IPS-15b (cell line): ENCODE results near the gene FOXO6.

ENCODE experiments used
- H3K27me3 ChIP-seq: one replicate; pipeline ENCODE4 v1.6.1; 2013; ENCODE audit warnings: low read length; ENCODE audit not compliant: control insufficient read depth, insufficient read depth
- H3K36me3 ChIP-seq: one replicate; pipeline ENCODE4 v1.6.1; 2013; ENCODE audit warnings: low read length; ENCODE audit not compliant: control insufficient read depth, insufficient read depth
- H3K4me1 ChIP-seq: one replicate; pipeline ENCODE4 v1.6.1; 2013; ENCODE audit warnings: mild to moderate bottlenecking, low read length; ENCODE audit not compliant: control insufficient read depth, insufficient read depth
- H3K4me3 ChIP-seq: one replicate; pipeline ENCODE4 v1.5.1; 2013; ENCODE audit warnings: low read depth, low read length
- H3K9ac ChIP-seq: one replicate; pipeline ENCODE4 v1.6.1; 2013; ENCODE audit warnings: low read depth, mild to moderate bottlenecking, low read length
- H3K9me3 ChIP-seq: one replicate; pipeline ENCODE4 v1.6.1; 2013; ENCODE audit warnings: mild to moderate bottlenecking, low read length; ENCODE audit not compliant: control insufficient read depth, insufficient read depth

Gene FOXO6

DNA sequence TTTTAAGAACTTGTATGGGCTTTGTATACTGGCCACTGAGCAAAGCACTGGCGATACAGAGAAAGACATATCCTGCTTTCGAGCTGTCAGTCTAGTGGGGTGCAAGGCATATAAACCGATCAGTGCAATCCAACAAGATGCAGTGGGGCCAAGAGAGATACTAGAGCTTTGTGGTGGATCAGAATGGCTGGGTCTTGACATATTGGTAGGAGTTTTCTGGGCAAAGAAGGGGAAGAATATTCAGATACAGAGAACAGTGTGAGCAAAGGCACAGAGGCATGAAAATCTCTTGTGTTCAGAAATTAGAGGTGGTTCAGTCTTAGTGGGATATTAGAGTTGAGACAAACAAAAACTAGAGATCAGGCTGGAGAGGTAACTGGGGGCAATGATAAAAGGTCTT, 49.2 kb downstream of the FOXO6 start:
- Histone ChIP-seq H3K27me3 (peaks cover 10% of the 10 kb centered on the region), H3K9ac (no peak overlapping the region), H3K4me3 (no peak overlapping the region), H3K36me3 (no peaks in the 10 kb centered on the region), H3K9me3 (no peaks in the 10 kb centered on the region), H3K4me1 (peaks cover 2% of the 10 kb centered on the region)

DNA sequence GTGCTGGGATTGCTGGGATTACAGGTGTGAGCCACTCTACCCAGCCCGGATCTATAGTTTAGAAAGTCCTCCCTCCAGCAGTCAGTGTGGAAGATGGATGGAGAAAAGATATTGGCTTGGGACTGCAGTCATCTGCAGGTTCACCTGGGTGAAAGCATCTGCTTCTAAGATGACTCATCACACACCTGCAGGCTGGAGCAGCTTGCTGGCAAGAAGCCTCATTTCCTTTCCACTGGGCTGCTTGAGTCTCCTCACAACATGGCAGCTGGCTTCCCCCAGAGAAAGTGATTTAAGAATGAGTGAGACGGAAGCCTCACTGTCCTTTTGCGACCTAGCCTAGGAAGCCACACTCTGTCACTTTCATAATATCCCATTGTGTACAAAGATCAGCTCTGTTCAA, 50.0 kb downstream of the FOXO6 start:
- Histone ChIP-seq H3K4me3 (no peak overlapping the region), H3K9ac (no peak overlapping the region), H3K27me3 (peaks cover 10% of the 10 kb centered on the region), H3K36me3 (no peaks in the 10 kb centered on the region), H3K9me3 (no peaks in the 10 kb centered on the region), H3K4me1 (peaks cover 2% of the 10 kb centered on the region)

DNA sequence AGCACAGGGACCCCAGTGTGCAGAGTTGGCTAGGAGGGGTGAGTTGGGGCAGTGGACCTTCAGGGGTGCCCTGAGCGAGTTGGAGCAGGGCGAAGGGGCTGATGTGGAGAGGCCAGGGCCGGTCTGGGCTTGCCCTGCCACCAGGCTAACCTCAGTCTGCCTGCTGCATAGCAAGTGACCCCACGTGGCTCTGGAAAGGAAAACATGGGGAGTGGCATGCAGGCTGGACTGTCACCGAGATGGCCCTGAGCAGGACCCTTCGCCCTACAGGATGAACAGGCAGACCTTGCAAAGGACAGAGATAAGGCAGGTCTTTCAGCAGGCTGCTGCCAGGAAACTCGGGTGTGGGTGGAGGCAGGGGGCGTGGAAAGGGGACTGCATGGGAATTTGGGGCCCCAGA, 51.5 kb downstream of the FOXO6 start:
- H3K9ac ChIP-seq: no peak overlapping the region
- H3K27me3 ChIP-seq: peaks cover 8% of the 10 kb centered on the region
- peaks cover 2% of the 10 kb centered on the region for H3K4me1 ChIP-seq

DNA sequence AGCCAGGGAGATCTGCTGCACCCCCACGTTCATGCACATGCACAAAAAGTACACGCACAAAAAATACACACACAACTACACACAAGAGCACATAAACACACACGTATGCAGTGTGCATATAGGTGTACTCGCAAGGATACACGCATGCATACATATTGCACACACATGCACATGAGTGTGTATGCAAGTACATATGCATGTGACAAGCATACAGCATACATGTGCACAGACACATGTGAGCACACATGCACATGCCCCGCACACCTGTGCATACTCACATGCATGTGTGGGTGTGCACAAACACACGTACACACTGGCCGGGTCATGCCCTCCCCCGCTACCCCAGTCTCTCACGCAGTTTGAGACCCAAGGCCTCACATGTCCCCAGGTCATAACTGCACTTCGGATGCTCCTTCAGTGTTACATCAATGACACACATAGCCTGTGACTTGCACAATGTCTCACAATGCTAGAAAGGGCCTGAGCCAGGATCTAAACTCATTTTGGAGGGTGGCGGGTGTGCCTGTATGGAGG, 52.6 kb downstream of the FOXO6 start:
- Histone ChIP-seq H3K9me3 (no peaks in the 10 kb centered on the region), H3K4me1 (no peaks in the 10 kb centered on the region), H3K4me3 (no peak overlapping the region), H3K36me3 (no peaks in the 10 kb centered on the region), H3K9ac (no peak overlapping the region), H3K27me3 (peaks cover 8% of the 10 kb centered on the region)

More for the DNA sequence above, 51.5 kb downstream of the FOXO6 start:
- Histone ChIP-seq H3K4me3 (no peak overlapping the region), H3K9me3 (no peaks in the 10 kb centered on the region), H3K36me3 (no peaks in the 10 kb centered on the region)

DNA sequence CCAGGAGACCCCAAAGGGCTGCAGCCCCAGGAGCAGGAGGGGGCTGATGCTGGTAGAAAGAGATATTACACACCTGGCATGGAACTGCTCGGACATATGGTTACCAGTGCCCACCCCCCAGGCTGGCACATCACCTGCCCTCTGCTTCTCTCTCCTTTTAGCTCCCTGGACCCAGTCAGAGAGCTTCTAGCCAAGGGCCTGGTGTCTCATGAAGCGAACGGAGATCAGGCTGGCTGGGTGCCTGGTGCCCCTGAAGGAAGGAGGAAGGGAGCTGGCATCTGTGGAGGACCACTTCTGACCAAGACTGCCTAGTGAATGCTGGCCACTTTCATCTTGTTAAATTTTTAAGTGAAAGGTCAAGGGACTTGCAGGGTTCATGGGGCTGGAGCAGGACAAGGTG, 53.1 kb downstream of the FOXO6 start:
- Histone ChIP-seq H3K36me3 (no peaks in the 10 kb centered on the region), H3K4me1 (no peaks in the 10 kb centered on the region), H3K4me3 (no peak overlapping the region), H3K9me3 (no peaks in the 10 kb centered on the region), H3K27me3 (peaks cover 8% of the 10 kb centered on the region), H3K9ac (no peak overlapping the region)

- Histone ChIP-seq H3K9ac (no peak overlapping the region), H3K4me3 (no peak overlapping the region), H3K36me3 (no peaks in the 10 kb centered on the region)
These were observed 53.6 kb downstream of the FOXO6 start for GRCh38 chr1:41414716-41415306.

GRCh38 chr1:41416081-41416480, 54.8 kb downstream of the FOXO6 start:
- Histone ChIP-seq H3K4me1 (no peaks in the 10 kb centered on the region), H3K4me3 (no peak overlapping the region), H3K9ac (no peak overlapping the region), H3K27me3 (no peaks in the 10 kb centered on the region), H3K36me3 (no peaks in the 10 kb centered on the region), H3K9me3 (no peaks in the 10 kb centered on the region)

More at GRCh38 chr1:41414716-41415306, 53.6 kb downstream of the FOXO6 start:
- no peaks in the 10 kb centered on the region for H3K4me1 ChIP-seq
- H3K9me3 ChIP-seq: no peaks in the 10 kb centered on the region
- peaks cover 4% of the 10 kb centered on the region for H3K27me3 ChIP-seq

DNA sequence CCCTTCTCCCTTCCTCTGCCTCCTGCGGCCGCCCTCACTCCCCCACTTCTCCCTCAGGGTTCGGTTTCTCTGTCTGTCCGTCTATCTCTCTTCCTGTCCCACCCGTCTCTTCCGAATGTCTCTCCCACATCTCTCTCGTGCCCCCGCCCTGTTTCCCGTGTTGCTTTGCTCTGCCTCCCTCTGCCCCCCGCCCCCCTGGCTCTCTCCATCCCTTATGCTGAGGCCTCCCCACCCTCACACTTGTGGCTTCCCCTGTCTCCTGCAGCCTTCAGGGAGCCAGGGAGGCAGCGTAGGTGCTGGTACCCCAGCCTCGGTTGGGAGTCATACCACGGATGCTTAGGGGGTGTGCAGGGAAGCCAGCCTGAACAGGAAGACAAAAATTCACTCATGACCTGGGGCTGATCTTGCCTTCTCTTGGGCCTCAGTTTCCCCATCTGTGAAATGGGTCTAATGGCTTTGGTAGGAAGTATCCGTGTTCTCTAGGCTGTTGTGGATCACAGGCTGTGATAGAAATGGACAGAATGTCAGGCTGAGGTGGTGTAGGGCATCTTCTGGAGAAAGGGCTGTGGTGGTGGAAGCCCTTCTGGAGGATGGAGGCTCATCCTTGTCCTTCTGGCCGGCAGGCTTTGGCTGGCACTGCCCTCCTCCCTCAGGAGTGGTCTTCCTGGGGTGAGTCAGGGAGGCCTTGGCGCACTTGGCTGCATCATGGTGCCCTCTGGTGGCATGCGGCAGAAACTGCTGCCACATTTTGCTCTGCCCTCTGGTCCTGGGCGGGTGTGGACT, 55.5 kb downstream of the FOXO6 start:
- Histone ChIP-seq H3K9ac (no peak overlapping the region), H3K4me3 (no peak overlapping the region), H3K36me3 (no peaks in the 10 kb centered on the region), H3K4me1 (no peaks in the 10 kb centered on the region), H3K27me3 (no peaks in the 10 kb centered on the region), H3K9me3 (no peaks in the 10 kb centered on the region)

DNA sequence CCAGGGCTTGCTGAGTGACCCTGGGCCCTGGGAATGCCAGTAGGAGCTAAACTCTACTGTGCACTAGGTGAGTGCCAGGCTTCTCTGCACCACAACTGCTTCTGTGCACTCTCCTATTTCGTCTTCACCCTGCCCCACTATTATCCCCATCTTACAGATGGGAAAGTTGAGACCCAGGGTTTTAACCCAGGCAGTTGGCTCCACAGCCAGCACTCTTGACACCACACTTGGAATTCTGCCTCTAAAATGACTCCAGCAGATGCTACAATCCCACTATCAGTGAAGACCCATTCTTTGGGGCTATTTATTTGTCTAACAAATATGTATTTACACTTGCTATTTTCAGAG, 56.1 kb downstream of the FOXO6 start:
- Histone ChIP-seq H3K27me3 (no peaks in the 10 kb centered on the region), H3K36me3 (no peaks in the 10 kb centered on the region), H3K4me1 (no peaks in the 10 kb centered on the region), H3K9me3 (no peaks in the 10 kb centered on the region), H3K9ac (no peak overlapping the region), H3K4me3 (no peak overlapping the region)

GRCh38 chr1:41417746-41418145, 56.5 kb downstream of the FOXO6 start:
- H3K36me3 ChIP-seq: no peaks in the 10 kb centered on the region
- no peak overlapping the region for H3K9ac ChIP-seq
- H3K4me3 ChIP-seq: no peak overlapping the region
- no peaks in the 10 kb centered on the region for H3K27me3 ChIP-seq
- no peaks in the 10 kb centered on the region for H3K4me1 ChIP-seq
- H3K9me3 ChIP-seq: no peaks in the 10 kb centered on the region

- Histone ChIP-seq H3K4me1 (no peaks in the 10 kb centered on the region), H3K27me3 (no peaks in the 10 kb centered on the region), H3K4me3 (no peak overlapping the region), H3K36me3 (no peaks in the 10 kb centered on the region), H3K9ac (no peak overlapping the region), H3K9me3 (no peaks in the 10 kb centered on the region)
These were observed 57.8 kb downstream of the FOXO6 start for GRCh38 chr1:41418857-41419583.
